Skeletal muscle satellite cell (primary cell): Measurements from ENCODE around the gene LCN2.
"Not testable (repeated sequence)": the region's sequence is repeated elsewhere in the genome, so short reads cannot be mapped to it uniquely, and the experiment has no call there.

Source experiments
- H3K27me3 ChIP-seq: 2 replicates; pipeline ENCODE4 v1.7.0; 2013; ENCODE audit warnings: low read length; ENCODE audit not compliant: control insufficient read depth, insufficient read depth
- H3K36me3 ChIP-seq: 2 replicates; pipeline ENCODE4 v1.7.0; 2013; ENCODE audit warnings: mild to moderate bottlenecking, control low read depth, low read length; ENCODE audit not compliant: insufficient read depth
- H3K4me1 ChIP-seq: 2 replicates; pipeline ENCODE4 v1.7.0; 2013; ENCODE audit warnings: low read length; ENCODE audit not compliant: control insufficient read depth, insufficient read depth
- H3K4me2 ChIP-seq: 2 replicates; pipeline ENCODE4 v1.7.0; 2013; ENCODE audit warnings: mild to moderate bottlenecking, low read length
- H3K4me3 ChIP-seq: 2 replicates; pipeline ENCODE4 v1.7.0; 2013; ENCODE audit warnings: low read length
- H3K9ac ChIP-seq: 2 replicates; pipeline ENCODE4 v1.7.0; 2013; ENCODE audit warnings: mild to moderate bottlenecking, low read depth, low read length, moderate library complexity
- H3K9me3 ChIP-seq: replicated peaks from 2 replicates; pipeline ENCODE4 v1.7.0; 2013; ENCODE audit warnings: mild to moderate bottlenecking, control low read depth, low read length

LCN2 gene

DNA sequence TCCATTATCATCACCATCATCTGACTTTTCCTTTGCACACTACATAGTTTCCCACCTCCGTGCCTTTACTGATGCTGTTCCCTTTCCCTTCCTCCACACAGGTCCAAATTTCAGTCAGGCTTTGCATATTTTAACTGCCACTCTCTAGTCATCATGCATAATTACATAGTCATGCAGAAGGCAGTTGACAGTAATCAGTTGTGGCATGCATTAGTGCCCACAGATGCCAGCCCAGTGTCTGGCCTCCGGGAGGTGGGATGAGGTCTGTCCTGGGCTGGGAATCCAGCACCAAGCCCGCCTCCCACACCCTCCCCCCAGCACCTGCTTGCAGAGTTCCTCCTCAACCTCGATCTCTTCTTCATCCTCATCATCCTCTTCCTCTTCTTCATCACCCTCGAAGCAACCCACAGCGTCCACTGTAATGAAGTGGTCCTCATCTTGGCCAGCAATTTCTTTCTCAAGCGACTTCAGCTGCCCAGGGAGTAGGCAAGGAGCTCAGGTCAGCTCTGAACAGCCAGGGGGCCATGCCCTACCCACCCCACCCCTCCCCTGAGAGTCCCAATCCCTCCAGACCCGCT lies 19.6 kb downstream of the LCN2 start:
- Histone ChIP-seq H3K9me3 (no peaks in the 10 kb centered on the region), H3K9ac (no peak overlapping the region), H3K4me1 (peaks cover 8% of the 10 kb centered on the region), H3K27me3 (no peaks in the 10 kb centered on the region), H3K4me3 (no peak overlapping the region), H3K4me2 (no peak overlapping the region), H3K36me3 (peaks cover 55% of the 10 kb centered on the region)

DNA sequence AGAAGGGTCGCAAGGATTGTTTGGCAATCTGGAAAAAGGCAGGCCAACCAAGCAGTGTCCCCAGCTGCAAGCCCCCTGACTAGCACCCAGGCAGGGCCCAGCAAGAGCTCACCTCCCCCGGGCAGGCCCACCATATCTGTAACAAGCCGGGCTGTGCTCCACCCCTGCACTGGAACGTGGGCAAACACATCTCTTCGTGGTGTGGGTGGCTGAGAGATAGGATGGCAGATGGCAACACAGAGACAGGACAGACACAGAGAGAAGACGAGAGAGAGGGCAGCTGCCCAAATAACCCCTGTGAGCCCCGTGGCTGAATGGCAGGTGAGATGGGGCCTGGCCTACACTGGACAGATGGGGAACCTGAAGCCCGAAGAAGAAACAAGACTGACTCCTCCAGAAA lies 20.2 kb downstream of the LCN2 start:
- Histone ChIP-seq H3K4me3 (no peak overlapping the region), H3K9me3 (no peaks in the 10 kb centered on the region), H3K9ac (no peak overlapping the region), H3K27me3 (no peaks in the 10 kb centered on the region), H3K4me1 (peaks cover 3% of the 10 kb centered on the region), H3K36me3 (peaks cover 52% of the 10 kb centered on the region), H3K4me2 (no peak overlapping the region)

DNA sequence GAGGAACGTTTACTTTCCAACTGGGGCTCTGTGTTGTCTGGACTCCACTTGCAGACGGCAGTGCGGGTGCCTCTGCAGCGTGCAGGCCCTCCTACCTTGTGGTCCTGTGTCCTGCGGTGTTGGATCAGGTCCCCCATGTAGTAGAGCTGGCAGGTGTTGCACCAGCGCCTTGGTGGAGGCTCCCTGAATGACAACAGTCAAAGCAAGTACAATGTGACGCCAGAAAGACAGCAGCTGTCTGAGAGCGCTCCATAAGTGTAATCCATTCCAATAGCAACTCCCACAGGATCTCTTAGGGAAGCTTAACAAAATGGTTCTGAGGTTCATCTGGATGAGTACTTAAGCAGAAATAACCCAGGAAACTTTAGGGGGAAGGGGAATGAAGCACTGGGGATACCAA lies 20.7 kb downstream of the LCN2 start:
- H3K36me3 ChIP-seq: peaks cover 50% of the 10 kb centered on the region

DNA sequence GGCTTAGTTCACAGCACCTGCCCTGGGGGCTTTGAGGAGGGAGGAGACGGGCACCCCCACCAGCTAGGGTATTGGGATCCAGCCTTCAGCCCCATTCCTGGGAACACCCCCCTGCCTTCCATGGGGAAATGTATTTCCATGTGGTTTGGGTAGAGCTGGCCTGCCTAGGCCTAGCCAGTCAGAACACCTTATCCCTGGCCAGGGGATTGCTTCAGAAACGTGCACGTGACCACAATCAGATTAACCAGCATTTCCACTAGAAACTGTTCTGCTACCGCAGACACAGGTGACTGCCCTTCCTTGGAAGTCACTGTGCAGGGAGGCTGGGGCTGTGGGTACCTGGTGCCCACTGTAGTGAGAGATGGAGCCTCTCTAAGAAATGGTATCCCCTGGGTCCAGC lies 24.8 kb downstream of the LCN2 start:
- peaks cover 4% of the 10 kb centered on the region for H3K4me1 ChIP-seq
- H3K4me2 ChIP-seq: no peak overlapping the region
- no peaks in the 10 kb centered on the region for H3K9me3 ChIP-seq
- no peak overlapping the region for H3K4me3 ChIP-seq
- peaks cover 54% of the 10 kb centered on the region for H3K36me3 ChIP-seq
- no peak overlapping the region for H3K9ac ChIP-seq
- no peaks in the 10 kb centered on the region for H3K27me3 ChIP-seq

More for the DNA sequence above, 20.7 kb downstream of the LCN2 start:
- Histone ChIP-seq H3K4me1 (no peaks in the 10 kb centered on the region), H3K27me3 (no peaks in the 10 kb centered on the region), H3K9ac (no peak overlapping the region), H3K4me3 (no peak overlapping the region), H3K9me3 (no peaks in the 10 kb centered on the region), H3K4me2 (no peak overlapping the region)

DNA sequence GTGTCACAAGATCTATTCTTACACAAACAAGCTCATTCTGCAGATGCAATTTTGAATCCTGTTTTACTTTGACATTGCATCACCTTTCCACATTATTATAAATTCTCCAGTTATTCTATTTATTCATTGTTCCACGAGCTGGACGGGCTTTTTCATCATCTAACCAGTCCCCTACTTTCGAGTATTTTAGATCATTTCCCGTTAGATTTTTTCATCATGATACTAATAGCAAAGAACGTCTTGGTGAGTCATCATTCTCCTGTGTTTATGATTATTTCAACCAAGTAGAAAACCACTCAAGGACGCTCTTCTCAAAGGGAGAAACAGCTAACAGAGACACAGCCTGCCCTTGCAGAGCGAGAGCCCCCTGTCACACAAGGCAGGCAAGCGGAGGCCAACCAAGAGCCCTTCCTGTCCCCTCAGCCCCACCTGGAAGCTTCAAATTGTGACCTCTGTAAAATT lies 25.9 kb downstream of the LCN2 start:
- H3K4me2 ChIP-seq: no peak overlapping the region
- no peaks in the 10 kb centered on the region for H3K9me3 ChIP-seq
- no peak overlapping the region for H3K4me3 ChIP-seq
- no peak overlapping the region for H3K9ac ChIP-seq
- no peaks in the 10 kb centered on the region for H3K27me3 ChIP-seq
- peaks cover 51% of the 10 kb centered on the region for H3K36me3 ChIP-seq
- peaks cover 4% of the 10 kb centered on the region for H3K4me1 ChIP-seq

DNA sequence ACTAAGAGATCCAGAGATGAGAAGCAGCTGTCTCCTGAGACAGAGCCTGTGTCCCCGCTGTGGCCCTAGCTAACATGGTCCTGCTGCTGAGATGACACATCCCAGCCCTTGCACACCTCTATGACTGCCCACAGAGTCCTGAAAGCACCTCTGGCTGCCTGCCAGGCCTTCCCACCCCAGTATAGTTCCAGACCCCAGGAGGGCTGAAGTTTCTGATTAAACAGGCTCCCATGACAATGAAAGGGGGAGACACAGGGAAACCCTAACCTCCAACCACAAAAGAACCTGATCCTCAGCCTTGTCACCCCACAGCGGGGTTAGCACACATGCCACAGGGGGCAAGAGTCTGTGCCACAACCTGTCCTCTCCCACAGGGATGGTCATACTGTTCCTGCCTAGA lies 26.5 kb downstream of the LCN2 start:
- Histone ChIP-seq H3K9me3 (no peaks in the 10 kb centered on the region), H3K4me2 (no peak overlapping the region), H3K4me3 (no peak overlapping the region), H3K4me1 (peaks cover 4% of the 10 kb centered on the region), H3K36me3 (peaks cover 55% of the 10 kb centered on the region), H3K27me3 (no peaks in the 10 kb centered on the region), H3K9ac (no peak overlapping the region)

DNA sequence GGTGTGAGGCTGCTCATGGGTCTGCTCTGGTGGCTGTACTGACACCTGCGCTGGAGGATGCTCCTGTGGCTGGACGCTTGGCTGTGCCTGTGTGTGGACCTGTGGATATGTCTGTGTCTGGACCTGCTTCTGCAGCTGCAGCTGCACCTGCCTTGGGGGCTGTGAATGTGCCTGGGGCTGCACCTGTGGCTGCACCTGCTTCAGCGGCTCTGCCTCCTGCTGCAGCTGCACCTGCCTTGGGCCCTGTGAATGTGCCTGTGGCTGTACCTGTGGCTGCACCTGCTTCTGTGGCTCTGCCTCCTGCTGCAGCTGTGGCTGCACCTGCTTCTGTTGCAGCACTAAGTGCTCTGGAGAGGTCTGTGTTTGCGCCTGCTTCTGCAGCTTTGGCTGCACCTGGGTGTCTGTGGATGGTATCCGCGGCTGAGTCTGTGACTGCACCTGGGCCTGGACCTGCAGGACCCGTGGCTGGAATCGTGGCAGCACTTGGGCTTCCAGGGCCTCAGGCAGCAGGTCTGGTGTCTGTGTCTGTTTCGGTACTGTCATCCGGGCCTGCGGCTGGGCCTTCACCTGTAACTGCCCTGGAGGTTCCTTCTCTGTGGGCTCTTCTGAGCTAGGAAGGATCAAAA lies 29.7 kb downstream of the LCN2 start:
- peaks cover 4% of the 10 kb centered on the region for H3K4me1 ChIP-seq
- no peak overlapping the region for H3K4me3 ChIP-seq
- peaks cover 68% of the 10 kb centered on the region for H3K36me3 ChIP-seq
- H3K4me2 ChIP-seq: no peak overlapping the region
- H3K27me3 ChIP-seq: no peaks in the 10 kb centered on the region
- H3K9me3 ChIP-seq: no peaks in the 10 kb centered on the region
- H3K9ac ChIP-seq: no peak overlapping the region

DNA sequence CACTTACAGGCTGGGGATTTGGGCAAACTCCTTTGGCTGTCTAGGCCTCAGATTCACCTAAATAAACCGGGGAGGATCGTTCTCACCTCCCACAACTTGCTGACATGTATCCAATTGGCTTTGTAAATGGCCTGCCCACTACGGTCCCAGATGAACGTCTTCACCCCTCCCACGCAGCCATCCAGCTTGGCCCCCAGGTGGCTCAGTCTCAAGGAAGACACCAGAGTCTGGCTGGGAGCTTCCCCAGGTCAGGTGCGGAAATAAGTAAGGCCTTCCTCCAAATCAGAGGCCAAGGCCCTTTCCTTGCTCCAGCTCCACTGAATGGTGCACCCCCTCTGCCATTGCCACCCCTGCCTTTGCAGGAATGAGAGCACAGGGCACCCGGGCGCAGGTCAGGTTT lies 30.7 kb downstream of the LCN2 start:
- Histone ChIP-seq H3K36me3 (peaks cover 61% of the 10 kb centered on the region), H3K4me2 (no peak overlapping the region), H3K9ac (no peak overlapping the region), H3K27me3 (no peaks in the 10 kb centered on the region), H3K9me3 (no peaks in the 10 kb centered on the region), H3K4me1 (peaks cover 4% of the 10 kb centered on the region), H3K4me3 (no peak overlapping the region)

DNA sequence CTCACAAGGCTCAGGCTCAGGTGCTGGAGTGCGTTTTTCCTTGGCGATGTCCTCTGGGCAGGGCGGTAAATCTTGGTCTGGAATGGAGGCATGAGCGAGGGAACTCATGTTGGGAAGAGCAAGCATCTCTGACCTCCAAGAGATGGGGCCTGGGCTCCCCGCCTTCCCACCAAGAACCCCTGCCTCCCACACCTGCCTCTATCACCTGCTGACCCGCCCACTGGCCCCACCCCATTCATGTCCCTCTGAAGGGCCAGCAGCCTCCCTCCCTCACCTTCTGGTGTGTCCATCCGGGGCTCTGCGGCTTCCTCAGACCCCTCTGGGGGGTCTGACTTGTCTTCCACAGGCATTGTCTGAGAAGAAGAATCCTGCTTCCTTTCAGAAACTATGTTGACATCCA lies 31.2 kb downstream of the LCN2 start:
- Histone ChIP-seq H3K9me3 (no peaks in the 10 kb centered on the region), H3K36me3 (peaks cover 61% of the 10 kb centered on the region), H3K4me3 (no peak overlapping the region), H3K4me1 (peaks cover 2% of the 10 kb centered on the region), H3K4me2 (no peak overlapping the region), H3K9ac (no peak overlapping the region), H3K27me3 (no peaks in the 10 kb centered on the region)

DNA sequence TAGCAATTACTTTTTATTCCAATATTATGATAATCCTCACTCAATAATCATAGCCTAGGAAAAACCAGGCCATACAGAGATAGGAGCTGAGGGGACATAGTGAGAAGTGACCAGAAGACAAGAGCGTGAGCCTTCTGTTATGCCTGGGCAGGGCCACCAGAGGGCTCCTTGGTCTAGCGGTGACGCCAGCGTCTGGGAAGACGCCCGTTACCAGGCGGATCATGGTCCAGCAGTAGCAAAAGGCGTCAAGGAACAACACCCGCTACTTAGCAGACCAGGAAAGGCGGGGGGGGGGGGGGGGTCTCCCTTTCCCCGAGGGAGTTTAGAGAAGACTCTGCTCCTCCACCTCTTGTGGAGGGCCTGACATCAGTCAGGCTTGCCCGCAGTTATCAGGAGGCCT lies 32.2 kb downstream of the LCN2 start:
- not testable (repeated sequence) for H3K4me3 ChIP-seq, H3K9ac ChIP-seq, H3K4me2 ChIP-seq, H3K4me1 ChIP-seq, H3K27me3 ChIP-seq, H3K9me3 ChIP-seq
- peaks cover 60% of the 10 kb centered on the region for H3K36me3 ChIP-seq

DNA sequence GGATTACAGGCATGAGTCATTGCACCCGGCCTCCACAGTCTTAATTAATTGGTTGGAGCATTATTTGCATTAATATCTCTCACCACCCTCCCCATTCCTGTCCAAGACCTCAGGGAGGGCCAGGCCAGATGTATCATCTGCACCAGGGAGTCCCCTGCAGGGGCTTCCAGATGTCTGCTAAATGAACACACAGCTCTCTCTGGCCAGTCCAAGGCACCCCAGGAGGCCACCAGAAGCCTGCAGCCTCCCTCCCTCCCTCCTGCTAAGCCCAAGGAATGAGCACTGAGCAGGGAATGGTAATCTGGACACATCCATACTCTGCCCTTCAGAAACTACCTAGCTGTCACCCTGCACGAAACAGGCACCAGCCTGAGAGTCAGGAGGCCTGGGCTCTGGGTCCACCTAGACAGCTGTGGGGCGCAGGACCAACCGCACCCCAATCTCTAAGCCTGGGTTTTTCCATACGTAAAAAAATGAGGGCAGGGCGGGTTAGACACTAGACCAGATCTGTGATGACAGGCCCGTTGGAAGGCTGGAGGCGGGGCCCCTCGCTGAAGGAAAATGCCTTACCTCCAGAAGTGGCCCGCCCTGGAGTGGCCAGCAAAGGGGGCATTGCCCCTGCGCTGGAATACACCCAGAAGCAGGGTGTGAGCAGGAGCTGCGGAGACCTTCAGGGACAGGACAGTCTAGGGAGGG lies 33.8 kb downstream of the LCN2 start:
- Histone ChIP-seq H3K27me3 (no peaks in the 10 kb centered on the region), H3K4me3 (no peak overlapping the region), H3K9ac (no peak overlapping the region), H3K4me1 (peaks cover under 1% of the 10 kb centered on the region), H3K4me2 (no peak overlapping the region), H3K9me3 (no peaks in the 10 kb centered on the region), H3K36me3 (peaks cover 59% of the 10 kb centered on the region)
